Mucosa of stomach (tissue), 1 donor: ENCODE results near the gene CARD11.
A peak's percentile ranks its signal among the peaks of the same experiment; 100 is the strongest.

Source experiments
- H3K27me3 ChIP-seq: one replicate; pipeline ENCODE4 v1.7.0; 2013; ENCODE audit warnings: mild to moderate bottlenecking, low read length; ENCODE audit not compliant: control insufficient read depth, insufficient read depth
- H3K36me3 ChIP-seq: one replicate; pipeline ENCODE4 v1.7.0; 2013; ENCODE audit warnings: low read length; ENCODE audit not compliant: control insufficient read depth, insufficient read depth
- H3K4me1 ChIP-seq: one replicate; pipeline ENCODE4 v1.7.0; 2013; ENCODE audit warnings: mild to moderate bottlenecking, low read length; ENCODE audit not compliant: control insufficient read depth, insufficient read depth
- H3K4me3 ChIP-seq: one replicate; pipeline ENCODE4 v1.7.0; 2013; ENCODE audit warnings: low read length
- H3K9ac ChIP-seq: one replicate; pipeline ENCODE4 v1.7.0; 2013; ENCODE audit warnings: mild to moderate bottlenecking, low read length, moderate library complexity
- H3K9me3 ChIP-seq: one replicate; pipeline ENCODE4 v1.7.0; 2013; ENCODE audit warnings: mild to moderate bottlenecking, low read length, moderate library complexity; ENCODE audit not compliant: control insufficient read depth
- donor health status: Pancreatic carcinoma.

CARD11 gene

GRCh38 chr7:2986561-2986960 lies 57.1 kb downstream of the CARD11 start:
- H3K4me1 ChIP-seq: peaks cover 8% of the 10 kb centered on the region
- H3K9me3 ChIP-seq: no peaks in the 10 kb centered on the region
- no peaks in the 10 kb centered on the region for H3K36me3 ChIP-seq
- no peak overlapping the region for H3K9ac ChIP-seq
- no peak overlapping the region for H3K4me3 ChIP-seq
- no peaks in the 10 kb centered on the region for H3K27me3 ChIP-seq

- Histone ChIP-seq H3K9me3 (no peaks in the 10 kb centered on the region), H3K4me3 (no peak overlapping the region), H3K27me3 (no peaks in the 10 kb centered on the region), H3K9ac (no peak overlapping the region), H3K4me1 (peaks cover 8% of the 10 kb centered on the region), H3K36me3 (no peaks in the 10 kb centered on the region)
Observed at GRCh38 chr7:2985866-2986265, 57.8 kb downstream of the CARD11 start.

GRCh38 chr7:2984091-2984490 lies 59.6 kb downstream of the CARD11 start:
- H3K27me3 ChIP-seq: peaks cover 5% of the 10 kb centered on the region
- peaks cover 15% of the 10 kb centered on the region for H3K4me1 ChIP-seq

GRCh38 chr7:2983586-2983985 lies 60.1 kb downstream of the CARD11 start:
- H3K27me3 ChIP-seq: peaks cover 5% of the 10 kb centered on the region

More at GRCh38 chr7:2984091-2984490, 59.6 kb downstream of the CARD11 start:
- no peak overlapping the region for H3K9ac ChIP-seq
- no peaks in the 10 kb centered on the region for H3K9me3 ChIP-seq
- no peak overlapping the region for H3K4me3 ChIP-seq
- no peaks in the 10 kb centered on the region for H3K36me3 ChIP-seq

GRCh38 chr7:2982831-2983230 lies 60.8 kb downstream of the CARD11 start:
- Histone ChIP-seq H3K9ac (no peak overlapping the region), H3K4me3 (no peak overlapping the region), H3K27me3 (peaks cover 5% of the 10 kb centered on the region)

More at GRCh38 chr7:2983586-2983985, 60.1 kb downstream of the CARD11 start:
- H3K9me3 ChIP-seq: no peaks in the 10 kb centered on the region
- H3K36me3 ChIP-seq: no peaks in the 10 kb centered on the region
- H3K4me1 ChIP-seq: peaks cover 18% of the 10 kb centered on the region
- H3K4me3 ChIP-seq: no peak overlapping the region
- H3K9ac ChIP-seq: no peak overlapping the region

GRCh38 chr7:2982401-2982800 lies 61.3 kb downstream of the CARD11 start:
- no peak overlapping the region for H3K4me3 ChIP-seq
- no peaks in the 10 kb centered on the region for H3K36me3 ChIP-seq
- no peaks in the 10 kb centered on the region for H3K9me3 ChIP-seq
- H3K4me1 ChIP-seq: peaks cover 18% of the 10 kb centered on the region
- H3K27me3 ChIP-seq: peaks cover 5% of the 10 kb centered on the region
- H3K9ac ChIP-seq: no peak overlapping the region

More at GRCh38 chr7:2982831-2983230, 60.8 kb downstream of the CARD11 start:
- no peaks in the 10 kb centered on the region for H3K9me3 ChIP-seq
- H3K4me1 ChIP-seq: peaks cover 18% of the 10 kb centered on the region
- no peaks in the 10 kb centered on the region for H3K36me3 ChIP-seq

- no peaks in the 10 kb centered on the region for H3K36me3 ChIP-seq
- H3K4me3 ChIP-seq: no peak overlapping the region
- H3K9me3 ChIP-seq: no peaks in the 10 kb centered on the region
- H3K27me3 ChIP-seq: peaks cover 5% of the 10 kb centered on the region
- H3K9ac ChIP-seq: no peak overlapping the region
- H3K4me1 ChIP-seq: peaks cover 18% of the 10 kb centered on the region
Observed at GRCh38 chr7:2981103-2981480, 62.6 kb downstream of the CARD11 start.

- H3K9me3 ChIP-seq: no peaks in the 10 kb centered on the region
- H3K9ac ChIP-seq: no peak overlapping the region
- H3K4me3 ChIP-seq: no peak overlapping the region
- H3K4me1 ChIP-seq: peaks cover 18% of the 10 kb centered on the region
- peaks cover 5% of the 10 kb centered on the region for H3K27me3 ChIP-seq
- no peaks in the 10 kb centered on the region for H3K36me3 ChIP-seq
Observed at GRCh38 chr7:2980401-2981102, 63.1 kb downstream of the CARD11 start.

- Histone ChIP-seq H3K36me3 (no peaks in the 10 kb centered on the region), H3K9me3 (no peaks in the 10 kb centered on the region), H3K4me1 (peaks cover 18% of the 10 kb centered on the region), H3K27me3 (peaks cover 5% of the 10 kb centered on the region), H3K9ac (no peak overlapping the region), H3K4me3 (no peak overlapping the region)
Observed at GRCh38 chr7:2979951-2980350, 63.7 kb downstream of the CARD11 start.

GRCh38 chr7:2979201-2979631 lies 64.5 kb downstream of the CARD11 start:
- H3K4me1 ChIP-seq: peaks cover 18% of the 10 kb centered on the region
- no peaks in the 10 kb centered on the region for H3K9me3 ChIP-seq
- H3K36me3 ChIP-seq: no peaks in the 10 kb centered on the region
- H3K9ac ChIP-seq: peak overlapping the region; percentile 55
- H3K27me3 ChIP-seq: peaks cover 5% of the 10 kb centered on the region
- H3K4me3 ChIP-seq: no peak overlapping the region

GRCh38 chr7:2978408-2978807 lies 65.3 kb downstream of the CARD11 start:
- Histone ChIP-seq H3K36me3 (no peaks in the 10 kb centered on the region), H3K4me1 (peaks cover 11% of the 10 kb centered on the region), H3K27me3 (peaks cover 5% of the 10 kb centered on the region), H3K9ac (peak overlapping the region; percentile 55), H3K9me3 (no peaks in the 10 kb centered on the region), H3K4me3 (peak overlapping the region; percentile 3)

- Histone ChIP-seq H3K4me3 (no peak overlapping the region), H3K9me3 (no peaks in the 10 kb centered on the region), H3K4me1 (peaks cover 10% of the 10 kb centered on the region), H3K27me3 (peaks cover 5% of the 10 kb centered on the region), H3K36me3 (no peaks in the 10 kb centered on the region), H3K9ac (no peak overlapping the region)
Observed at GRCh38 chr7:2975821-2976371, 67.8 kb downstream of the CARD11 start.
